CD4-positive, alpha-beta T cell treated with Interleukin-15 for 1 hour (primary cell): ENCODE data around the gene BAZ1B.
"Not testable (repeated sequence)": the region's sequence is repeated elsewhere in the genome, so short reads cannot be mapped to it uniquely, and the experiment has no call there.

Experiments
- DNase-seq: peaks from one replicate; pipeline ENCODE4 v3.0.0-alpha.2; 2020

Gene BAZ1B, protein sequence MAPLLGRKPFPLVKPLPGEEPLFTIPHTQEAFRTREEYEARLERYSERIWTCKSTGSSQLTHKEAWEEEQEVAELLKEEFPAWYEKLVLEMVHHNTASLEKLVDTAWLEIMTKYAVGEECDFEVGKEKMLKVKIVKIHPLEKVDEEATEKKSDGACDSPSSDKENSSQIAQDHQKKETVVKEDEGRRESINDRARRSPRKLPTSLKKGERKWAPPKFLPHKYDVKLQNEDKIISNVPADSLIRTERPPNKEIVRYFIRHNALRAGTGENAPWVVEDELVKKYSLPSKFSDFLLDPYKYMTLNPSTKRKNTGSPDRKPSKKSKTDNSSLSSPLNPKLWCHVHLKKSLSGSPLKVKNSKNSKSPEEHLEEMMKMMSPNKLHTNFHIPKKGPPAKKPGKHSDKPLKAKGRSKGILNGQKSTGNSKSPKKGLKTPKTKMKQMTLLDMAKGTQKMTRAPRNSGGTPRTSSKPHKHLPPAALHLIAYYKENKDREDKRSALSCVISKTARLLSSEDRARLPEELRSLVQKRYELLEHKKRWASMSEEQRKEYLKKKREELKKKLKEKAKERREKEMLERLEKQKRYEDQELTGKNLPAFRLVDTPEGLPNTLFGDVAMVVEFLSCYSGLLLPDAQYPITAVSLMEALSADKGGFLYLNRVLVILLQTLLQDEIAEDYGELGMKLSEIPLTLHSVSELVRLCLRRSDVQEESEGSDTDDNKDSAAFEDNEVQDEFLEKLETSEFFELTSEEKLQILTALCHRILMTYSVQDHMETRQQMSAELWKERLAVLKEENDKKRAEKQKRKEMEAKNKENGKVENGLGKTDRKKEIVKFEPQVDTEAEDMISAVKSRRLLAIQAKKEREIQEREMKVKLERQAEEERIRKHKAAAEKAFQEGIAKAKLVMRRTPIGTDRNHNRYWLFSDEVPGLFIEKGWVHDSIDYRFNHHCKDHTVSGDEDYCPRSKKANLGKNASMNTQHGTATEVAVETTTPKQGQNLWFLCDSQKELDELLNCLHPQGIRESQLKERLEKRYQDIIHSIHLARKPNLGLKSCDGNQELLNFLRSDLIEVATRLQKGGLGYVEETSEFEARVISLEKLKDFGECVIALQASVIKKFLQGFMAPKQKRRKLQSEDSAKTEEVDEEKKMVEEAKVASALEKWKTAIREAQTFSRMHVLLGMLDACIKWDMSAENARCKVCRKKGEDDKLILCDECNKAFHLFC (N-terminal part only)

GRCh38 chr7:73522105-73522872 is at the start of gene BAZ1B:
BAZ1B (minus strand) TSS chr7:73522293; CDS start chr7:73521933, 360 bp downstream.
- DNase-seq: peak; percentile 99

- no peak for DNase-seq
Measured at GRCh38 chr7:73570977-73571376, 48.9 kb upstream of the BAZ1B start.

- DNase-seq: no peak
Measured at GRCh38 chr7:73570521-73570920, 48.4 kb upstream of the BAZ1B start.

DNA sequence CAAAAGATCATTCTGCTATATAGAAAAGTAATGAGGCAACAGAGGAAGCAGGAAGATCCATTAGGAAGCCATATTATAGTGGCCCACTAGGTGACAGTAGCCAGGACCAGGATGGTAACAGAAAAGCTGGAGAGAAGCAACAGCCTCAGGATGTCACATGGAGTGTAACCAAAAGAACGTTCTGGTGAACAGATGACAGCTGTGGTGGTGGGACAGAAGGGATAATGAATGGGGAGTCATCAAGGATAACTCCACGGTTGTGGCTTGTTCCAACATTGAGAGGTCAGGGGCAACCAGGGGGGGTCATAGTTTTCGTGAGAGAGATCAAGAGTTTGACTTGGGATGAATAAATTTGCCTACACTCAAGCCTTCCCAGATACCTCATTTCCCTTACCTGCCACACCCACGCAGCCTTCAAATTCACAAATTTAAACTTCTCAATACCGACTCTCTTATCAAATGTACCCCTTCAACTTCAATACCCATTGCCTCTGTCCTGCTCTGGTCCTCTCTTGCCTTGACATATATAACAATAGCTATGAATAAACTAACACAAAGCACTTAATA is 47.0 kb upstream of the BAZ1B start:
- no peak for DNase-seq

GRCh38 chr7:73567846-73568685 is 46.0 kb upstream of the BAZ1B start:
- no peak for DNase-seq

- no peak for DNase-seq
Measured at GRCh38 chr7:73567140-73567539, 45.0 kb upstream of the BAZ1B start.

GRCh38 chr7:73566431-73566830 is 44.3 kb upstream of the BAZ1B start:
- not testable (repeated sequence) for DNase-seq

DNA sequence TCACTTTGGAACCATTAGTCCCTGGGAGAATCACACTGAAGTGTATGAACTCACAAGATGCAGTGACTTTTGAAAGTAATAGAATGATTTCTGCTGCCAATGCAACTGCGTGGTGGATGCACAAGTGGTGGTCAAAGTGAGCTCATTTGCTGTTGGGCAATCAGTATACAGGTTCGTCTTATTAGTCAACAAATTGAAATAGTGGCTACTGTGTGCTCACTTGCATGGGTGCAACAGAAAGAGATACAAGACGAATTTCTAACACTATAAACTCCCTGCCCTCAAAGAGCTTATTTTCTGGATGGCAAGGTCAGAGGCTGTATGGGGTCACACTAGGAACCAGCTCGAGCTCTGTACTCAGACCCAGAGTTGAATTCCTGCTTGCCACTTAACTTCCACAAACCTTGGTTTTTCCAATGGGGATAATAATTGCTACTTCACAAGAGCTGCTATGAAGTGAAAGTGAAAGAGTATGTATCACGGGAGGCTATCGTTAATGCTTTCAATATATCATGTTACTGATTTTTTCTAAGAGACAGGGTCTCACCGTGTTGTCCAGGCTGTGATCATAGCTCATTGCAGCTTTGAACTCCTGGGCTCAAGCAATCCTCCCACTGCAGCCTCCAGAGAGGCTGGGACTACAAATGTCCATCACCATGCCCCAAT is 43.7 kb upstream of the BAZ1B start:
- no peak for DNase-seq

DNA sequence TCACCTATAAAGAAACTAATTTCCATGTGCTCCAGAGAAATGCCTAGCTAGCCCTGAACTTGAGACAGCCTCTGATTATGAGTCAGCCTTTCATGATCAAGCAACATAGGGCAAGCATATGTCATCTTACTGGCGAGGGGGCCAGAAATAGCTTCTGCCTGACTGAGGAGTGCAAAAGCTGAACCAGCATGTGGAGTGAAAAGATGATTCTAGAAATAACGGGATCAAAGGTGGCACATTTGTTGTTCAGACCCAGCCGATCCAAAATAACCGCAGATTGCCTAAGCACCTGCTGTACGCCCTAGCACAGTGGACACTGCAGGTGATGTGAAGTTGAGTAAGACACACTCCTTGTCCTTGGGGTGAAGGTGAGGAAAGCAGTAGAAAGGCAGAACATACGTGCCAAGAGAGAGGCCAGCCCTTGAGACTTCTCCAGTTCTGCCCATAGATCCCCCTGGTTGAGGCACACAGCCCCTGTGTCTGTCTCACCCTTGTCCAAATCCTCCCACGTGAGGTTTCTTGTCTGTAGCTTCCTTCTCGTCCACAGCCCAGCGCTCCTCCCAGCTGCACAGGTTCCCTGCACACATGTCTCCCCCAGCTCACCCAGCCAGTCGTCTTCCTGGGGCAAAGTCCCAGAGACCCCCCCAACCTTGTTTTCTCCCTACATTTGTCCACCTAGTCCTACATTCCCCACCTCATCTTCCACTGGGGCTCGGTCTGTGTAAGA is 38.2 kb upstream of the BAZ1B start:
- DNase-seq: no peak

- peak; percentile 84 for DNase-seq
Measured at GRCh38 chr7:73557397-73558257, 35.5 kb upstream of the BAZ1B start, which contains the start of gene BCL7B. BCL7B (minus strand) TSS chr7:73557690; CDS start chr7:73557578, 112 bp downstream.

- peak; percentile 93 for DNase-seq
Measured at GRCh38 chr7:73557108-73557396, 35.0 kb upstream of the BAZ1B start.

DNA sequence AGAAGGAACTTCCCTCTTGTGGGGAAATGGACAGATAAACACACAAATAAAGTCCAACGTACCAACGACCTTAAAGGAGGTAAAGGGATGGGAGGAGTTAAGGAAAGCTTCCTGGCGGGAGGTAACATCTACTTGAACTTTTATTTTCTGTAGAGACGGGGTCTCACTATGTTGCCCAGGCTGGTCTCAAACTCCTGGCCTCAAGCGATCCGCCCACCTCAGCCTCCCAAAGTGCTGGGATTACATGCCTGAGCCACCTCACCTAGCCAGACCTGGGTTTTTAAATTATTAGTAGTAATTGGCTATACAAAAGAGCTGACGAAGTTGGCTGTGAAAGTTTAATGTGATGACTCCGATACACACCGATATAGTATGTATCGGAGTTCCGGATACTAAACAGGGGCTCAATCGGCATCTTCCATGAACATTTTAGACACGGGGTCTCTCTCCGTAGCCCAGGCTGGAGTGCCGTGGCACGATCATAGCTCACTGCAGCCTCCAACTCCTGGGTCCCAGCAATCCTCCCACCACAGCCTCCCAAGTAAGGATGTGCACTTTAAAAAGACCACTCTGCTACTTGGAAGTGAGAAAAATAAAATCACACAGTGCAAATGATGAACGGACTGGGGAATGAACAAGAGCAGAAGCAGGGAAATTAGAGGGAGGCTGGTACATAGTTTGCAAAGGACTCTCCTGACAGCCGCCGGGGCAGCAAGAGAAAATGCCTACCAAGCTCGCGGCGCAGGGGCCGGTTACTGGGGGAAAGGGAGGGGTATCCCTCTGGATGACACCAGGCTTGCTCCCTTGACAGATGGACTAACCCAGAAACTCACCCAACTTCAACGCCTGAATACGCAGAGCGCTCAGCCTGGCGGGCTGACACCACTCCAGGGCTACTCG is 34.4 kb upstream of the BAZ1B start:
- DNase-seq: no peak

GRCh38 chr7:73555411-73555982 is 33.4 kb upstream of the BAZ1B start:
- DNase-seq: no peak

GRCh38 chr7:73550093-73550492 is 28.0 kb upstream of the BAZ1B start:
- not testable (repeated sequence) for DNase-seq

- DNase-seq: no peak
Measured at GRCh38 chr7:73549176-73549575, 27.1 kb upstream of the BAZ1B start.

- no peak for DNase-seq
Measured at GRCh38 chr7:73547841-73548240, 25.7 kb upstream of the BAZ1B start.

DNA sequence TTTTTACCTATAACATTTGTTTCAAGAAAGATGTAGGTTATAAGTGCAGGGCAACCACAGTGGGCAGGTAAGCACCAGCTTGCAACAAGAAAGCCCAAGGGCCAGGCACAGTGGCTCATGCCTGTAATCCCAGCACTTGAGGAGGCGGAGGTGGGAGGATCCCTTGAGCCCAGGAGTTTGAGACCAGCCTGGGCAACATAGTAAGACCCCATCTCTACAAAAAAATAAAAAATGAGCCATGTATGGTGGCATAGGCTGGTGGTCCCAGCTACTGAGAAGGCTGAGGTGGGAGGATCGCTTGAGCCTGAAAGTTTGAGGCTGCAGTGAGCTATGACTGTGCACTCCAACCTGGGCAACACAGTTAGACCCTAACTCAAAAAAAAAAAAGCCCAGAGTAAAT is 22.6 kb upstream of the BAZ1B start:
- no peak for DNase-seq
